HG02610 (cell line): Measurements from ENCODE around the gene SCNN1B.
"Not testable (repeated sequence)": the region's sequence is repeated elsewhere in the genome, so short reads cannot be mapped to it uniquely, and the experiment has no call there.

ENCODE experiments used
- ATAC-seq: cut with Tn5 transposase; IDR thresholded peaks from one replicate; pipeline ENCODE4 v1.9.1; 2021; ENCODE audit warnings: mild to moderate bottlenecking, moderate library complexity; ENCODE audit not compliant: unreplicated experiment

Gene SCNN1B

GRCh38 chr16:23302045-23302956 lies at the start of gene SCNN1B:
TSS of gene SCNN1B (plus strand) at chr16:23302302. CDS start at chr16:23348600, 46,298 bp downstream.
- ATAC-seq, result no peak

GRCh38 chr16:23252310-23252709 lies 49.8 kb upstream of the SCNN1B start:
- ATAC-seq, result no peak

DNA sequence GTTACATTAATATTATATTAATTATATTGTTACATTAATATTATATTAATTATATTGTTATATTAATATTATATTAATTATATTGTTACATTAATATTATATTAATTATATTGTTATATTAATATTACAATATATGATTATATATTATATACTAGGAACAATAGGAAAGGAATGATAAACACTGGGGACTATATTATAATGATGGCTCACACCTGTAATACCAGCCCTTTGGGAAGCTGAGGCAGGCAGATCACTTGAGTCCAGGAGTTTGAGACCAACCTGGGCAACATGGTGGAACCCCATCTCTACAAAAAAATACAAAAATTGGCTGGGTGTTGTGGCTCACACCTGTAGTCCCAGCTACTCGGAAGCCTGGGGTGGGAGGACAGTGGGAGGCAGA lies 48.5 kb upstream of the SCNN1B start:
- ATAC-seq, result not testable (repeated sequence)

DNA sequence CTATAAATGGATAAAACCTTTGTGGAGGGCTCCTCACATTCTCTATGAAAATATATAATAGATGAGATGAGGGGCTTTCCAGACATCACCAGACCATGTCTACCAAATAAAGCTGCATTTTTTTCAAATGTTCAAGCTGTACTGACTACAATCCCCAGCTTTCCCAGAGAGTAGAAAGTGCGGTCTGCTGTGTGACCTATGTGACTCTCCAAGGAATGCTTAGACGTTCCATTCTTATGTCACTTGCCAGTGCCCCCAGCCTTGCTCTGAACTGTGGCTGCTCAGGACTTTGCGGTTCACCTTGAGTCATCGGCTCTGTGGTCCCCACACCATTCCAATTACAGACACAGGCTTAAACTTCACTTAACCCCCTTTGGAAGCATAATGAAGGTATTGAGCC lies 47.8 kb upstream of the SCNN1B start:
- ATAC-seq, result no peak

DNA sequence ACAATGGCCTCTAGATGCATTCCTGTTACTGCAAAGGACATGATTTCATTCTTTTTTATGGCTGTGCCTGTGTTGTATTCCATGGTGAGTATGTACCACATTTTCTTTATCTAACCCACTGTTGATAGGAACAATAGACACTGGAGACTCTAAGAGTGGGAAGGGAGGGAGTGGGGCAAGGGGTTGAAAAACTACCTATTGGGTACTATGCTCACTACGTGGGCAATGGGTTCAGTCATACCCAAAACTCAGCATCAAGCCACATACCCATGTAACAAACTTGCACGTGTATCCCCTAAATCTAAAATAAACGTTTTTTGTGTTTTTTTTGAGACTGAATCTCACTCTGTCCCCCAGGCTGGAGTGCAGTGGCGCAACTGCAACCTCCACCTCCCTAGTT lies 47.1 kb upstream of the SCNN1B start:
- no peak for ATAC-seq

DNA sequence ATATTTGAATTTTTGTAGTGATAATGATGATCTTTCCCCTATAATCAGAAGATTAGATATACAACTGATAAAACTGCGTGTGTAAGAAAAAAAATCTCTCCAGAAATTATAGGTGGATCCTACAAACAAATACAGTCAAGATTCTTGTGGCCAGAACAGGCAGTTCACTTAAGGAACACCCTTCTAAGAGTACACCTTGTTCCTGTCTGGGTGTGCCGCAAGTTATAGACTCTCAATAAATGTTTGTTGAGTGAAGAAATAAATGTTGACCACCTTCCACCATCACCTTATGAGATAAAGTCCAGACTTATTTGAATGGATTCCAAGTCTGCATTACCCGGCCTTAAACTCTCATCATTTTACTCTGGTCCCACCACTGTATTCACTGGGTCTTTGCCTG lies 45.7 kb upstream of the SCNN1B start:
- ATAC-seq, result no peak

DNA sequence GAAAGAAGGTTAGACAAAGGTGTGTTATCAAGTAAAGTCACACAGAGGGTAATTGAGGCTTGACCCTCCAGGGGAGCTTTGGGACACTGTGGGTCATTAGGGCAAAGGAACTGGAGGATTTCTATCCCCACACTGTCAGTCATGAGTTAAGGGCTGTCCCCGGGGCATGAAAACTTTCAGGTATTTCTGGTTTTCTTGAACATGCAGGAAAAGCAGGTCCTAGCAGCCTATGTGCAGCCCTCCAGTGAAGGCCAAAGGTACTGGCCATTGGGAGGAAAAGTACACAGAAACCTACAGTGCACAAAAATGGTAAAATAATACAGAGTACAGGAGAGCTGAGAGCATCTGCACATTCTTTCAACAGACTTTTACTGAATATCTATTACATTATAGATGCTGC lies 44.4 kb upstream of the SCNN1B start:
- no peak for ATAC-seq

DNA sequence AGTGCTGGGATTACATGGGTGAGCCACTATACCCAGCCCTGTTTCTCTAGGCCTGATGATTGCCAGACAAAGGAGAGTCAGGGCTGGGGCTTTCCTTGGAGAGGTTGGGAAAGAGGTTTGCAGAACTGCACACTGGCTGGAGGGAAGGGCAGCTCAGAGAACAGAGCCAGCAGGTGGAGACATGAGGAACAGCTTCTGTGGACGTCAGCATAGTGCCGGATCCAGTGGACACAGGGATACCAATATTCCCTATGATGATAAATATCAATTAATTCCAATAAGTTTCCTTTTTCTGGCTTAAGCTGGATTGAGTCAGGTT lies 43.2 kb upstream of the SCNN1B start:
- no peak for ATAC-seq

GRCh38 chr16:23267647-23268046 lies 34.5 kb upstream of the SCNN1B start:
- ATAC-seq, result no peak

DNA sequence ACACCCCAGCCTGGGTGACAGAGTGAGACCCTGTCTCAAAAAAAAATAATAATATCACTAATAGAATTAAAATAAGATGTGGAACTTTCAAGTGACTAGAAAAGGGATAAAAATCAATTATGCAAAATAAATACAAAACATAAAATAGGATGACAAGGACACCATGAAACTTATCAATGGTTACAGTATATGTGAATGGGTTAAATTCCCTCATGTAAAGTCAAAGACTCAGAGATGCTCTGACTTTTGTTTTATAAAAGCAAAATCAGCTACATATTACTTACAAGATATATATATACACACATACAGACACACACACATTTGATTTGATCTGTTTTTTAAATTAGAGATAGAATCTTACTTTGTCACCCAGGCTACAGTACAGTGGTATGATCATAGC lies 33.5 kb upstream of the SCNN1B start:
- ATAC-seq, result no peak

GRCh38 chr16:23269248-23269953 lies 32.7 kb upstream of the SCNN1B start:
- ATAC-seq, result no peak

DNA sequence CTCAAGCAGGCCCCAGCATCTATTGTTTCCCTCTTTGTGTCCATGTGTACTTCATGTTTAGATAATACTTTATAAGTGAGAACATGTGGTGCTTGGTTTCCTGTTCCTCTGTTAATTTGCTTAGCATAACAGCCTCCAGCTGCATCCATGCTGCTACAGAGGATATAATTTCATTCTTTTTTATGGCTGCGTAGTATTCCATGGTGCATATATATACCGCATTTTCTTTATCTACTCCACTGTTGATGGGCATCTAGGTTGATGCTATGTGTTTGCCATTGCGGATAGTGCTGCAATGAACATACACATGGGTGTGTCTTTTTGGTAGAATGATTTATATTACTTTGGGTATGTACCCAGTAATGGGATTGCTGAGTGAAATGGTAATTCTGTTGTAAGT lies 31.4 kb upstream of the SCNN1B start:
- no peak for ATAC-seq

DNA sequence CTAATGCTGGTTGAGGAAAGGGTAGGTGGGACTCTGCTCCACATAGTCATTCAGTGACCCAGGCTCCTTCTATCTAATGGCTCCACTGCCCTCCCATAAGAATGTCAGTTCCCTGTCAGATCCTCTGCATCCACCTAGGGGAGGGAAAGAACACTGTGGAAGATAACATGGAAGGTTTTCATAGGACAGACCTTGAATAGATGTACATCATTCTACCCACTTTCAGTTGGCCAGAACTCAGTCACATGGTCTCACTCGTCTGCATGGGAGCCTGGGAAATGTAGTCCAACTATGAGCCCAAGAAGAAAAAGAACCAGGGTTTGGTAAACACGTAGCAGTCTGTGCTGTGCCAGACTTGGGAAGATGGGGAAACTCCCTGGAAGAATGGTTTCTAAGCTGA lies 27.1 kb upstream of the SCNN1B start:
- ATAC-seq, result no peak

DNA sequence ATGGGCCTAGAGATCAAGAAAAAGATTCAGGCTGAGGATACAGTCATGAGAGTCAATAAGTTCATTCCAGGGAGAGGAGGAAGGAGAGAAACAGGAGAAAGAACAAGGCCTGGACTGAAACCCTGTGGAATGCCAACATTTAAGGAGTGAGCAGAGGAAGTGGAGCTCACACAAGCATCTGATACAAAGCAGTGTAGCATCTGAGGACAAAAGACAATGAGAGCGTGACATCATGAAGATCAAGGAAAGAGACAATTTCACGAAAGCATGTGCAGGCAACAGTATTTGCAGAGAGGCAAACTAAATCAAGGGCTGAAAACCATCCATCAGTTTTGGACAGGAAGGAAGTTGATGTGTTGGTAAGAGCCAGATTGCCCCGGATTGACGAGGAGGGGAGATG lies 25.3 kb upstream of the SCNN1B start:
- ATAC-seq, result no peak

GRCh38 chr16:23278031-23278430 lies 24.1 kb upstream of the SCNN1B start:
- ATAC-seq, result no peak

- no peak for ATAC-seq
These were observed 22.4 kb upstream of the SCNN1B start for GRCh38 chr16:23279721-23280153.

DNA sequence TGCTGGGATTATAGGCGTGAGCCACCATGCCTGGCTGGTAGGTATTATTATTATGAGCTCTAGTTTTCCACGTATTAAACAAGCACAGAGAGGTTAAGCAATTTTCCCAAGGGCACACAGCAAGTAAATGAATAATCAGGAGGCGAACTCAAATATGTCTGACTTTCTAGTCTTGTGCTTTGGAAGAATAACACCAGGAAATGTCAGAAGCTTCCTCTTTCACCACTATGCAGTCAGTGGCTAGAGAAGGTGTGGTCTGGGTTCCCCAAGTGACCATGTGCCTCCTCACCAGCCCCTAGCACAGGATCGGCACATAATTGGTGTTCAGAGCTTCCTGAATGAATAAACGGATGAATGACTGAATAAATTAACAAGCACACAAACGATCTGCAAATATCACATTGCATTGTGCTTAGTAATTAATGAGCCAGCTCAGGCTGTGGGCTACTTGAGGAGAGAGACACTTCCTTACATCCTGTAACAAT lies 21.6 kb upstream of the SCNN1B start:
- no peak for ATAC-seq

DNA sequence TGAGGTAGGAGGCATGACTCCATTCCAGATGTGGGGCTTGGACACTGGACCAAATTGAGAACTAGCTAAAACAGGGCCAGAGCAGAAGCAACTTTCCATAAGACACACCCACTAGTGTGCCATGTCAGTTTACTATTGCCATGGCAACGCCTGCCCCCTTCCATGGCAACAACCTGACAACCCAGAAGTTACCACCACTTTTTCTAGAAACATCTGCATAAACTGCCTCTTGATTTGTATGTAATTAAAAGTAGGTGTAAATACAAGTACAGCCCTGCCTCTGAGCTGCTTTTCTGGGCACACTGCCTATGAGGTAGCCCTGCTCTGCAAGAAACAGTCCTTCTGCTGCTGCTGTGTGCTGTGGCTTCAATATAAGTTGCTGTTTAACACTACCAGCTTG lies 19.5 kb upstream of the SCNN1B start:
- no peak for ATAC-seq

DNA sequence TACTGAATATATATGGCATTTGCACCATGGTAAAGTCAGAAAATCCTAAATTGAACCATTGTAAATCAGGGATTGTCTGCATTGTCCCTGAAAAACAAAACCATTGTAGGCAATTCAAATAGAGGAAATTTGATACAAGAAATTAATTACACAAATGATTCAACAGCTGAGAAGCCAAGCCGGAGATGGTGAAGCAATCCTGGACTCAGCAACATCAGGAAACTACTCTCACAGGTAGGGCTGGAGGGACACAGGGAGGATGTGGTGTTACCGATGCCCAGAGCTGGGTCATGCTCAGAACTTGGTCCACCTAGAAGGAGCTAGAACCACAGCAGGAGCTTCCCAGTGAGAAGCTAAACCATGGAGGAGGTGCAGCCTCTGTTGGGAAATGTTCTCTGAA lies 18.5 kb upstream of the SCNN1B start:
- ATAC-seq, result no peak

DNA sequence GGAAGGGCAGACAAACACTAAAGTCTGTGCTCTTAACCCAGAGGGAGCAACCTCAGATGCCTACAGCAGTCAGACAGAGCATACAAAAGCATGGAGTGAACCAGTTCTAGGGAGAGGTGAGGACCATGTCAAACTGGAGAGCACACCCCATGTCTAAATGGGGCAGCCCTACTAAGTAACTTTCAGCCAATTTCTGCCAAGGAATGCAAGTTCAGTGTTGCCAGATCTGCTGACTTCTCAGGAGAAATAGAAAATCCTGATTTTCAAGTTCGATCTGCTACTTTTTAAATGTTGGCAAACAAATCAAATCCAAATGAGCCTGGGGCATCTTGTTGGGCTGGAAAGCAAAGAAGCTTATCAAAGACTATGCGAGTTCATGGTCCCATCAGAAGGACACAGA lies 17.5 kb upstream of the SCNN1B start:
- ATAC-seq, result no peak

GRCh38 chr16:23286131-23286532 lies 16.0 kb upstream of the SCNN1B start:
- ATAC-seq, result no peak

DNA sequence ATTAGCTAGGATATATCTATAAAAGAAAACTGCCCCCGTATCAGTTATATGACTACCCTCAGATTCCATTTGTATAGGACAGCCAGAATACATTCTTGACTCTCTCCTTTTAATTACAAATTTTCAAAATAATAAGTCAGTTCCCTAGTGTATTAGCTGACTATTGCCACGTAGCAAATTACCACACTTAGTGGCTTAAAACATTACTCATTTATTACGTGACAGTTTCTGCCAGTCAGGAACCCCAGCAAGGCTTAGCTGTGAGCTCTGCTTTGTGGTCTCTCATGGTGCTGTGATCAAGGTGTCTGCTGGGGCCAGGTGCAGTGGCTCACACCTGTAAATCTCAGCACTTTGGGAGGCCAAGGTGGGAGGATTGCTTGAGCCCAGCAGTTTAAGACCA lies 13.9 kb upstream of the SCNN1B start:
- ATAC-seq, result no peak
